Measurements from ENCODE around the gene SUDS3.

- TF ChIP-seq POLR2A (IDR thresholded peaks at IDR 0.05) (no peak), CTCF (IDR thresholded peaks at IDR 0.05) (no peak)
Measured at GRCh38 chr12:118336123-118336522, 40.2 kb upstream of the SUDS3 start.

Data from sigmoid colon (tissue), 3 donors.